Endodermal cell (in vitro differentiated cells): ENCODE measurements around the gene PPP6C. TPM values are rescaled to one million over a fixed set of nuclear protein-coding genes. Genes with fewer than 3 reads are reported as not detected.
"Not testable (repeated sequence)": the region's sequence is repeated elsewhere in the genome, so short reads cannot be mapped to it uniquely, and the experiment has no call there.

Experiments used
- DNase-seq: peaks from one replicate; pipeline ENCODE4 v3.0.0-alpha.2; 2017
- H3K27ac ChIP-seq: 2 replicates; pipeline ENCODE4 v1.5.1; 2013; ENCODE audit warnings: mild to moderate bottlenecking, low read depth, low read length, moderate library complexity
- H3K27me3 ChIP-seq: 2 replicates; pipeline ENCODE4 v1.6.1; 2013; ENCODE audit warnings: mild to moderate bottlenecking, low read length, moderate library complexity; ENCODE audit not compliant: insufficient read depth, control insufficient read depth, poor library complexity, severe bottlenecking
- H3K36me3 ChIP-seq: 2 replicates; pipeline ENCODE4 v1.7.0; 2013; ENCODE audit warnings: mild to moderate bottlenecking, low read length, moderate library complexity; ENCODE audit not compliant: control insufficient read depth, insufficient read depth
- H3K4me1 ChIP-seq: one replicate; pipeline ENCODE4 v1.7.0; 2013; ENCODE audit warnings: low read length; ENCODE audit not compliant: control insufficient read depth, insufficient read depth
- H3K4me3 ChIP-seq: 2 replicates; pipeline ENCODE4 v1.5.1; 2013; ENCODE audit warnings: mild to moderate bottlenecking, low read length, moderate library complexity
- H3K9ac ChIP-seq: 2 replicates; pipeline ENCODE4 v1.6.1; 2013; ENCODE audit warnings: mild to moderate bottlenecking, low read length, moderate library complexity; ENCODE audit not compliant: poor library complexity, severe bottlenecking; ENCODE audit errors: extremely low read depth
- H3K9me3 ChIP-seq: 2 replicates; pipeline ENCODE4 v1.6.1; 2013; ENCODE audit warnings: mild to moderate bottlenecking, low read length, moderate library complexity; ENCODE audit not compliant: control insufficient read depth
- H3K27ac Mint-ChIP-seq: 2 replicates; pipeline ENCODE4 v1.8.0; 2020; ENCODE audit warnings: mixed read lengths
- H3K27me3 Mint-ChIP-seq: 2 replicates; pipeline ENCODE4 v1.8.0; 2021; ENCODE audit warnings: mild to moderate bottlenecking, mixed read lengths; ENCODE audit not compliant: insufficient read depth
- H3K36me3 Mint-ChIP-seq: 2 replicates; pipeline ENCODE4 v1.8.0; 2020; ENCODE audit warnings: low read depth, mixed read lengths
- H3K4me1 Mint-ChIP-seq: 2 replicates; pipeline ENCODE4 v1.8.0; 2020; ENCODE audit warnings: mixed read lengths
- H3K4me3 Mint-ChIP-seq: 2 replicates; pipeline ENCODE4 v1.8.0; 2020; ENCODE audit warnings: mild to moderate bottlenecking, moderate library complexity, mixed read lengths
- H3K9me3 Mint-ChIP-seq: 2 replicates; pipeline ENCODE4 v1.8.0; 2020; ENCODE audit warnings: mild to moderate bottlenecking, mixed read lengths
- CTCF ChIP-seq: fragments of 200-600 bp; sonication (generic); conservative IDR thresholded peaks from 2 replicates; pipeline ENCODE4 v1.5.0; 2021; ENCODE audit warnings: antibody characterized with exemption, mild to moderate bottlenecking
- WGBS, 2 experiments: methylation state at CpG; one replicate each; pipeline versions ENCODE4 v1.1.5 to v1.1.7; 2013; ENCODE audit warnings: missing lambda C conversion rate in 2 of 2, mixed read lengths in 1 of 2; ENCODE audit not compliant: insufficient coverage in 1 of 2, insufficient read length in 1 of 2; 5-methylcytosine and 5-hydroxymethylcytosine counted together
- total RNA-seq, 2 donors: library from RNA; stranded (reverse); fragmentation: NEBNext Ultra II Directional in 1 of 2; extraction: Animal tissue kit (Norgen Biotek cat#: 25700) in 1 of 2; gene quantifications; 2 replicates in 1 of 2; 3 replicates in 1 of 2; pipeline ENCODE4 v1.2.1, GENCODE V29; 2021

PPP6C gene
- total RNA-seq, 2 donors from 2014 or later = 38.2 to 49.6 TPM

GRCh38 chr9:125119643-125120286 is 69.8 kb downstream of the PPP6C start:
- no peak overlapping the region for H3K27ac ChIP-seq
- no peak overlapping the region for H3K27ac Mint-ChIP-seq
- no peaks in the 10 kb centered on the region for H3K27me3 Mint-ChIP-seq

GRCh38 chr9:125118696-125119095 is 70.9 kb downstream of the PPP6C start:
- H3K36me3 Mint-ChIP-seq = peaks cover 24% of the 10 kb centered on the region

More at GRCh38 chr9:125119643-125120286, 69.8 kb downstream of the PPP6C start:
- H3K4me1 Mint-ChIP-seq = peaks cover 2% of the 10 kb centered on the region
- no peak for DNase-seq
- peaks cover 3% of the 10 kb centered on the region for H3K9me3 Mint-ChIP-seq
- H3K27me3 ChIP-seq = no peaks in the 10 kb centered on the region
- WGBS, 2 experiments = 87 to 100% methylated on average over 3 of the region's 4 CpGs
- no peak overlapping the region for H3K4me3 ChIP-seq
- H3K36me3 Mint-ChIP-seq = peaks cover 24% of the 10 kb centered on the region
- H3K4me1 ChIP-seq = no peaks in the 10 kb centered on the region
- no peak overlapping the region for H3K4me3 Mint-ChIP-seq
- H3K36me3 ChIP-seq = peaks cover 5% of the 10 kb centered on the region
- peak; percentile 39 for TF ChIP-seq CTCF
- H3K9me3 ChIP-seq = peaks cover 5% of the 10 kb centered on the region
- H3K9ac ChIP-seq = no peak overlapping the region

GRCh38 chr9:125114503-125114902 is 75.1 kb downstream of the PPP6C start:
- not testable (repeated sequence) for H3K4me3 ChIP-seq, H3K36me3 ChIP-seq, H3K27ac Mint-ChIP-seq, DNase-seq, H3K9ac ChIP-seq, H3K4me1 Mint-ChIP-seq, H3K4me1 ChIP-seq, H3K4me3 Mint-ChIP-seq, H3K27me3 Mint-ChIP-seq, H3K27ac ChIP-seq, H3K27me3 ChIP-seq
- 79 to 80% methylated on average over 3 to 4 of the region's 4 CpGs for WGBS, 2 experiments
- Mint-ChIP-seq H3K9me3 (peaks cover 29% of the 10 kb centered on the region), H3K36me3 (peaks cover 45% of the 10 kb centered on the region)
- peaks cover 50% of the 10 kb centered on the region for H3K9me3 ChIP-seq

More at GRCh38 chr9:125118696-125119095, 70.9 kb downstream of the PPP6C start:
- not testable (repeated sequence) for H3K36me3 ChIP-seq, H3K27me3 Mint-ChIP-seq, H3K4me1 ChIP-seq, H3K9ac ChIP-seq, H3K27ac ChIP-seq, H3K4me3 ChIP-seq, H3K4me1 Mint-ChIP-seq, H3K27ac Mint-ChIP-seq, H3K4me3 Mint-ChIP-seq, DNase-seq, H3K27me3 ChIP-seq
- H3K9me3 Mint-ChIP-seq = peaks cover 11% of the 10 kb centered on the region
- H3K9me3 ChIP-seq = peaks cover 15% of the 10 kb centered on the region
- WGBS, 2 experiments = 87 to 94% methylated on average over 2 of the region's 2 CpGs

- DNase-seq = no peak
- no peaks in the 10 kb centered on the region for H3K27me3 Mint-ChIP-seq
- Histone ChIP-seq H3K9me3 (peaks cover 57% of the 10 kb centered on the region), H3K36me3 (no peaks in the 10 kb centered on the region), H3K27me3 (no peaks in the 10 kb centered on the region), H3K27ac (no peak overlapping the region), H3K4me3 (no peak overlapping the region), H3K9ac (no peak overlapping the region), H3K4me1 (no peaks in the 10 kb centered on the region)
- no peak overlapping the region for H3K4me3 Mint-ChIP-seq
- H3K9me3 Mint-ChIP-seq = peaks cover 45% of the 10 kb centered on the region
- no peaks in the 10 kb centered on the region for H3K4me1 Mint-ChIP-seq
- TF ChIP-seq CTCF = no peak
- 93 to 100% methylated on average over 2 of the region's 2 CpGs for WGBS, 2 experiments
- no peak overlapping the region for H3K27ac Mint-ChIP-seq
- H3K36me3 Mint-ChIP-seq = peaks cover 42% of the 10 kb centered on the region
Measured at GRCh38 chr9:125110464-125110863, 79.1 kb downstream of the PPP6C start.

- not testable (repeated sequence) for H3K27ac Mint-ChIP-seq, H3K4me3 Mint-ChIP-seq, DNase-seq, H3K4me1 Mint-ChIP-seq, H3K9ac ChIP-seq, H3K4me3 ChIP-seq, H3K4me1 ChIP-seq, H3K36me3 ChIP-seq, H3K27ac ChIP-seq, H3K27me3 Mint-ChIP-seq, H3K27me3 ChIP-seq
- peaks cover 32% of the 10 kb centered on the region for H3K36me3 Mint-ChIP-seq
- H3K9me3 ChIP-seq = peaks cover 42% of the 10 kb centered on the region
- WGBS, 2 experiments = 94 to 100% methylated on average over 4 to 26 of the region's 33 CpGs
- H3K9me3 Mint-ChIP-seq = peaks cover 35% of the 10 kb centered on the region
Measured at GRCh38 chr9:125108541-125108940, 81.1 kb downstream of the PPP6C start.
